Measurements from ENCODE around the gene RAB26.

The RAB26 gene

GRCh38 chr16:2180962-2181923 lies 32.8 kb downstream of the RAB26 start:
- no peak for DNase-seq

GRCh38 chr16:2181952-2182351 lies 33.5 kb downstream of the RAB26 start:
- no peak for DNase-seq

GRCh38 chr16:2183671-2184070 lies 35.2 kb downstream of the RAB26 start:
- no peak for DNase-seq

GRCh38 chr16:2184346-2184745 lies 35.9 kb downstream of the RAB26 start:
- DNase-seq = no peak

GRCh38 chr16:2184962-2185361 lies 36.5 kb downstream of the RAB26 start:
- no peak for DNase-seq

GRCh38 chr16:2186064-2186463 lies 37.6 kb downstream of the RAB26 start:
- DNase-seq = no peak

GRCh38 chr16:2186505-2186904 lies 38.1 kb downstream of the RAB26 start:
- DNase-seq = no peak

GRCh38 chr16:2187212-2187611 lies 38.8 kb downstream of the RAB26 start:
- no peak for DNase-seq

GRCh38 chr16:2188395-2188794 lies 40.0 kb downstream of the RAB26 start:
- DNase-seq = no peak

- DNase-seq = no peak
These were observed 40.9 kb downstream of the RAB26 start for GRCh38 chr16:2189252-2189893.

GRCh38 chr16:2190002-2190658 lies 41.7 kb downstream of the RAB26 start:
- no peak for DNase-seq

GRCh38 chr16:2190659-2191445 lies 42.4 kb downstream of the RAB26 start:
- DNase-seq = no peak

- DNase-seq = no peak
These were observed 43.0 kb downstream of the RAB26 start for GRCh38 chr16:2191446-2191706.

GRCh38 chr16:2194166-2194834 lies 45.9 kb downstream of the RAB26 start:
- no peak for DNase-seq

GRCh38 chr16:2194852-2195321 lies 46.5 kb downstream of the RAB26 start:
- peak in 1 of 2 experiments; percentile 48 for DNase-seq

GRCh38 chr16:2195322-2196161 lies 47.1 kb downstream of the RAB26 start:
- no peak for DNase-seq

- DNase-seq = no peak
These were observed 47.9 kb downstream of the RAB26 start, which contains the start of gene CASKIN1 for GRCh38 chr16:2196162-2196980. Gene CASKIN1 (minus strand): TSS chr16:2196605. CDS start chr16:2196432, 173 bp downstream.

- DNase-seq = no peak
These were observed 48.6 kb downstream of the RAB26 start for GRCh38 chr16:2196981-2197511.

GRCh38 chr16:2197765-2198164 lies 49.3 kb downstream of the RAB26 start:
- DNase-seq = no peak

GRCh38 chr16:2198283-2198682 lies 49.9 kb downstream of the RAB26 start:
- DNase-seq = no peak
